Stimulated activated CD4-positive, alpha-beta T cell treated with anti-CD3 and anti-CD28 coated beads, Interleukin-1b, Interleukin-23, amount 100 ng/mL, for 24 hours (primary cell): ENCODE results near the gene MBLAC2.

Experiments
- DNase-seq, 4 experiments: peaks; one replicate each; pipeline ENCODE4 v3.0.0-alpha.2; 2020; ENCODE audit warnings: low read depth in 4 of 4, low spot score in 1 of 4

Gene MBLAC2

GRCh38 chr5:90474235-90475107 lies at the start of gene MBLAC2, which contains the start of gene POLR3G:
TSS of gene MBLAC2 (minus strand) at chr5:90474771. CDS start at chr5:90474292, 479 bp downstream.
TSS of gene POLR3G (plus strand) at chr5:90474864. CDS start at chr5:90485568, 10,704 bp downstream.
- peak; percentile 86 to 94 (median 92) for DNase-seq

GRCh38 chr5:90519081-90519480 lies 44.5 kb upstream of the MBLAC2 start:
- no peak for DNase-seq

- DNase-seq: no peak
Observed at GRCh38 chr5:90518661-90519060, 44.1 kb upstream of the MBLAC2 start.

GRCh38 chr5:90514520-90514919 lies 39.9 kb upstream of the MBLAC2 start:
- no peak for DNase-seq

GRCh38 chr5:90510438-90510837 lies 35.9 kb upstream of the MBLAC2 start:
- no peak for DNase-seq

GRCh38 chr5:90506221-90506620 lies 31.6 kb upstream of the MBLAC2 start:
- DNase-seq: no peak

GRCh38 chr5:90504743-90505142 lies 30.2 kb upstream of the MBLAC2 start:
- no peak for DNase-seq

GRCh38 chr5:90503596-90503995 lies 29.0 kb upstream of the MBLAC2 start:
- no peak for DNase-seq

GRCh38 chr5:90495146-90495545 lies 20.6 kb upstream of the MBLAC2 start:
- DNase-seq: no peak

- DNase-seq: no peak
Observed at GRCh38 chr5:90494043-90494442, 19.5 kb upstream of the MBLAC2 start.

- DNase-seq: no peak
Observed at GRCh38 chr5:90488791-90489190, 14.2 kb upstream of the MBLAC2 start.

GRCh38 chr5:90484540-90484939 lies 10.0 kb upstream of the MBLAC2 start:
- DNase-seq: no peak

- DNase-seq: no peak
Observed at GRCh38 chr5:90483206-90483605, 8.6 kb upstream of the MBLAC2 start.

- no peak for DNase-seq
Observed at GRCh38 chr5:90480699-90481098, 6.1 kb upstream of the MBLAC2 start.

- DNase-seq: no peak
Observed at GRCh38 chr5:90479611-90480385, 5.2 kb upstream of the MBLAC2 start.

GRCh38 chr5:90477621-90478215 lies 3.1 kb upstream of the MBLAC2 start:
- DNase-seq: no peak

GRCh38 chr5:90477073-90477472 lies 2.5 kb upstream of the MBLAC2 start:
- DNase-seq: no peak

- no peak for DNase-seq
Observed at GRCh38 chr5:90476391-90476790, 1.8 kb upstream of the MBLAC2 start.

GRCh38 chr5:90475436-90475980 lies 937 bp upstream of the MBLAC2 start:
- DNase-seq: no peak

GRCh38 chr5:90473396-90474234 lies 956 bp downstream of the MBLAC2 start:
- DNase-seq: peak in 3 of 4 experiments; percentile 13 to 21 (median 13)
